ENCODE results near the gene MAN1B1.

MAN1B1 gene

DNA sequence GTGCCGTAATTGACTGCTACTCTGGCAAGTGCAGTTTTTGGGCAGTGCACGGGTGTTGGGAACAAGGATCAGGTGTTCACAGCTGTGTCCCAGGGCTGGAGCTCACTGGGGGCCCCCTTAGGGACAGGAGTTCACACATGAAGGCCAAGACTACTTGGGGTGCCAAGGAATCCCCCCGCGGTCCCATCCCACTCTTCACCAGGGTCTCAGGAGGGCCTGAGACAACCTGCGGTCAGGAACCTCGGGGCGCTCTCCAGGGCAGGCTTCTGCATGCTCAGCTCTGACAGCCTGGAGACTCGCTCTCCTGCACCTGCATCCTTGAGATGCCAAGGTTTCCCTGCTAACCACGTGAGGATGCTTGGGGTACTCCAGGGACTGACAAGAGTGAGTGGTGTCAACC is 2.3 kb upstream of the MAN1B1 start:
- no peak for DNase-seq (ENCODE audit: low read depth in 1 of 2, low spot score in 1 of 2)
- Histone ChIP-seq H3K27ac (replicated peaks) (no peak overlapping the region), H3K4me3 (replicated peaks; ENCODE audit: insufficient read depth, low read length) (no peak overlapping the region), H3K27me3 (ENCODE audit: insufficient read depth, poor library complexity, severe bottlenecking) (no peaks in the 10 kb centered on the region)
- TF ChIP-seq, protein P1, sequence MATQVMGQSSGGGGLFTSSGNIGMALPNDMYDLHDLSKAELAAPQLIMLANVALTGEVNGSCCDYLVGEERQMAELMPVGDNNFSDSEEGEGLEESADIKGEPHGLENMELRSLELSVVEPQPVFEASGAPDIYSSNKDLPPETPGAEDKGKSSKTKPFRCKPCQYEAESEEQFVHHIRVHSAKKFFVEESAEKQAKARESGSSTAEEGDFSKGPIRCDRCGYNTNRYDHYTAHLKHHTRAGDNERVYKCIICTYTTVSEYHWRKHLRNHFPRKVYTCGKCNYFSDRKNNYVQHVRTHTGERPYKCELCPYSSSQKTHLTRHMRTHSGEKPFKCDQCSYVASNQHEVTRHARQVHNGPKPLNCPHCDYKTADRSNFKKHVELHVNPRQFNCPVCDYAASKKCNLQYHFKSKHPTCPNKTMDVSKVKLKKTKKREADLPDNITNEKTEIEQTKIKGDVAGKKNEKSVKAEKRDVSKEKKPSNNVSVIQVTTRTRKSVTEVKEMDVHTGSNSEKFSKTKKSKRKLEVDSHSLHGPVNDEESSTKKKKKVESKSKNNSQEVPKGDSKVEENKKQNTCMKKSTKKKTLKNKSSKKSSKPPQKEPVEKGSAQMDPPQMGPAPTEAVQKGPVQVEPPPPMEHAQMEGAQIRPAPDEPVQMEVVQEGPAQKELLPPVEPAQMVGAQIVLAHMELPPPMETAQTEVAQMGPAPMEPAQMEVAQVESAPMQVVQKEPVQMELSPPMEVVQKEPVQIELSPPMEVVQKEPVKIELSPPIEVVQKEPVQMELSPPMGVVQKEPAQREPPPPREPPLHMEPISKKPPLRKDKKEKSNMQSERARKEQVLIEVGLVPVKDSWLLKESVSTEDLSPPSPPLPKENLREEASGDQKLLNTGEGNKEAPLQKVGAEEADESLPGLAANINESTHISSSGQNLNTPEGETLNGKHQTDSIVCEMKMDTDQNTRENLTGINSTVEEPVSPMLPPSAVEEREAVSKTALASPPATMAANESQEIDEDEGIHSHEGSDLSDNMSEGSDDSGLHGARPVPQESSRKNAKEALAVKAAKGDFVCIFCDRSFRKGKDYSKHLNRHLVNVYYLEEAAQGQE (IDR thresholded peaks at IDR 0.05; ENCODE audit: insufficient replicate concordance, low read depth): no peak
- TF ChIP-seq SPI1 (IDR thresholded peaks at IDR 0.05; ENCODE audit: borderline replicate concordance, low read depth) (no peak), GABPA (IDR thresholded peaks at IDR 0.05; ENCODE audit: low read depth) (no peak), POLR2AphosphoS5 (IDR thresholded peaks at IDR 0.05; ENCODE audit: low read depth) (no peak)
- TF ChIP-seq, protein P2, sequence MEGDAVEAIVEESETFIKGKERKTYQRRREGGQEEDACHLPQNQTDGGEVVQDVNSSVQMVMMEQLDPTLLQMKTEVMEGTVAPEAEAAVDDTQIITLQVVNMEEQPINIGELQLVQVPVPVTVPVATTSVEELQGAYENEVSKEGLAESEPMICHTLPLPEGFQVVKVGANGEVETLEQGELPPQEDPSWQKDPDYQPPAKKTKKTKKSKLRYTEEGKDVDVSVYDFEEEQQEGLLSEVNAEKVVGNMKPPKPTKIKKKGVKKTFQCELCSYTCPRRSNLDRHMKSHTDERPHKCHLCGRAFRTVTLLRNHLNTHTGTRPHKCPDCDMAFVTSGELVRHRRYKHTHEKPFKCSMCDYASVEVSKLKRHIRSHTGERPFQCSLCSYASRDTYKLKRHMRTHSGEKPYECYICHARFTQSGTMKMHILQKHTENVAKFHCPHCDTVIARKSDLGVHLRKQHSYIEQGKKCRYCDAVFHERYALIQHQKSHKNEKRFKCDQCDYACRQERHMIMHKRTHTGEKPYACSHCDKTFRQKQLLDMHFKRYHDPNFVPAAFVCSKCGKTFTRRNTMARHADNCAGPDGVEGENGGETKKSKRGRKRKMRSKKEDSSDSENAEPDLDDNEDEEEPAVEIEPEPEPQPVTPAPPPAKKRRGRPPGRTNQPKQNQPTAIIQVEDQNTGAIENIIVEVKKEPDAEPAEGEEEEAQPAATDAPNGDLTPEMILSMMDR (IDR thresholded peaks at IDR 0.05; ENCODE audit: insufficient read depth, low read length): no peak

DNA sequence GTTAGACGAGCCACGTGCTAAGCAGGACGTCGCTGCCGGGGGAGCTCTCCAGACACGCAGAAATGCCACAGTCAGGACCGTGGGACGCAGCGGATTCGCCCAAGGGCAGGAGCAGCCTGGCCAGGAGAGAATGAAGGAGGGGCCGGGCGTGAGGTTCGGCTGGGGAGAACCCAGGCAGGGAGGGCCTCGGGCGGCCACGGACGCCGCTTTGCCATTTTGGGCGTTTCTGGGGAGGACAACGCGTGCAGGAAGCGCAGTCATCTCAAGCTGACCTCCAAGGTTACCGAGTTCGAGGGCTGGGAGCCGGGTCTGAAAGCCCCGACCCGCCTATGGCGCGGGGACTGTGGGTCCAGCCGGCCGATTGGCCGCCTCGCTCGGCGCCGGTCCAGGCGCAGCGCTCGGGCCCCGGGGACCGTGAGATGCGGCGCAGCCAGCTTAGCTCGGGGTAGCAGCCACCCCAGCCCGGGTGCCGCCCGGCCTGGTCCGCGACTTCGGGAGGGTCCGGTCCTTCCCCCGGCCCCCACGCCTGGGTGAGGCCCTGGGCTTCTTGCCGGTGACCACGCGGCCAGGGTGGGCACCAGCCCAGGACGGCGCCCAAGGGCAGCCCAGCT is 760 bp upstream of the MAN1B1 start:
- peak overlapping the region; percentile 90 for H3K27ac ChIP-seq (replicated peaks)
- H3K27me3 ChIP-seq (ENCODE audit: insufficient read depth, poor library complexity, severe bottlenecking): no peaks in the 10 kb centered on the region
- peak overlapping the region; percentile 59 for H3K4me3 ChIP-seq (replicated peaks; ENCODE audit: insufficient read depth, low read length)
- TF ChIP-seq POLR2AphosphoS5 (IDR thresholded peaks at IDR 0.05; ENCODE audit: low read depth): no peak
- TF ChIP-seq SPI1 (IDR thresholded peaks at IDR 0.05; ENCODE audit: borderline replicate concordance, low read depth): no peak
- TF ChIP-seq GABPA (IDR thresholded peaks at IDR 0.05; ENCODE audit: low read depth): no peak
- TF ChIP-seq, protein P2 (IDR thresholded peaks at IDR 0.05; ENCODE audit: insufficient read depth, low read length): no peak
- TF ChIP-seq, protein P1 (IDR thresholded peaks at IDR 0.05; ENCODE audit: insufficient replicate concordance, low read depth): no peak
- DNase-seq (ENCODE audit: low read depth in 1 of 2, low spot score in 1 of 2): peak in 1 of 2 experiments; percentile 31

DNA sequence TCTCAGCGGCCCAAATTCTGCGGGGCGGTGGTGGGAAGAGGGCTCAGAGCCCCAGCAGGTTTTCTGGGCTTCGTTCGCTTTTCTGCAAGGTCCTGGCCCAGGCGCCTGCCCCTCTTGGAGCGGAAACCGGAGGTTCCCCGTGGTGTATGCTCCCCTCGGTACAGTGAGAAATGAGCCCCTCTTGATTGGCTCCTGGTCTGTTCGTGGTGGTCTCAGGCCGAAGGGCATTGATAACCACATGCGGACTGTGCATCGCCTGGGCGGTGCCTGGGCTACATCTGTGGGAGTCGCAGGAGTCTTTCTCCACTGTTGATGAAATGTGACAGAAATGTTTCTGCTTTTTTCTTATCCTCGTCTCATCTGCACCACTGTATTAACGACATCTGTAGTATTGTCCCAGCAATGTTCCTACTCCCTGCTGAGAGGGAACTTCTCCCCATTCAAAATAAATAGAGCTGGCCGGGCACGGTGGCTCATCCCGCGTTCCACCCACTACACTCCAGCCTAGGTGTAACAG is 682 bp downstream of the MAN1B1 start:
- DNase-seq (ENCODE audit: low read depth in 1 of 2, low spot score in 1 of 2): peak in 1 of 2 experiments; percentile 42
- Histone ChIP-seq H3K27ac (replicated peaks) (peak overlapping the region; percentile 80), H3K4me3 (replicated peaks; ENCODE audit: insufficient read depth, low read length) (peak overlapping the region; percentile 50), H3K27me3 (ENCODE audit: insufficient read depth, poor library complexity, severe bottlenecking) (no peaks in the 10 kb centered on the region)
- TF ChIP-seq POLR2AphosphoS5 (IDR thresholded peaks at IDR 0.05; ENCODE audit: low read depth) (no peak), GABPA (IDR thresholded peaks at IDR 0.05; ENCODE audit: low read depth) (peak; percentile 62; the same call in 1 of the 2 replicates)

DNA sequence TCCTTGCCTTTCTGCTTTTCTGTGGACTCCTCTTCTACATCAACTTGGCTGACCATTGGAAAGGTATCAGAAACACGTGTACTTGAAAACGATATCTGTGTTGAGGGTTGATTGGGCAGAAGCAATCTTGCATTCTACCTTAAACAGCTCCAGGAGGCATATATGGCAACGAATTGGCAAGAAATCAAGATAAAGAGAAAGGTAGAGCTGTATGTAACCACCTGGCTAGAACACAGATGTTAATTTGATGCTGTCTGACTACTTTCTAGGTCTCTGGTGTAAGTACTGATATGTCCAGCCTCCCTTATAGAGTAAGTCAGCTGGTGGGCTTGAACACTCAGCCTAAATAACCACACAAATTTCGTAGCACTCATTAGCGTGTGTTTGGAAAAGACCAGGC is 1.3 kb downstream of the MAN1B1 start:
- TF ChIP-seq, protein P1 (IDR thresholded peaks at IDR 0.05; ENCODE audit: insufficient replicate concordance, low read depth): no peak
- TF ChIP-seq POLR2AphosphoS5 (IDR thresholded peaks at IDR 0.05; ENCODE audit: low read depth): no peak
- TF ChIP-seq SPI1 (IDR thresholded peaks at IDR 0.05; ENCODE audit: borderline replicate concordance, low read depth): no peak
- no peak for TF ChIP-seq GABPA (IDR thresholded peaks at IDR 0.05; ENCODE audit: low read depth)
- TF ChIP-seq, protein P2 (IDR thresholded peaks at IDR 0.05; ENCODE audit: insufficient read depth, low read length): no peak
- Histone ChIP-seq H3K27ac (replicated peaks) (peak overlapping the region; percentile 80; the same call in 1 of the 2 replicates), H3K27me3 (ENCODE audit: insufficient read depth, poor library complexity, severe bottlenecking) (no peaks in the 10 kb centered on the region), H3K4me3 (replicated peaks; ENCODE audit: insufficient read depth, low read length) (no peak overlapping the region)
- no peak for DNase-seq (ENCODE audit: low read depth in 1 of 2, low spot score in 1 of 2)
